Uterus (tissue), 2 donors: ENCODE measurements around the gene PIGR.

Source experiments
- CTCF ChIP-seq, 4 experiments: fragments of 200-600 bp in 2 of 4; fragments of 450-650 bp in 2 of 4; sonication (generic) in 2 of 4; IDR thresholded peaks; one replicate each; pipeline ENCODE4 v1.5.1; 2016 to 2019; ENCODE audit warnings: antibody characterized with exemption in 4 of 4, mild to moderate bottlenecking in 2 of 4, moderate library complexity in 1 of 4
- POLR2A ChIP-seq, 2 donors: fragments of 450-650 bp; IDR thresholded peaks; one replicate each; pipeline ENCODE4 v1.6.1; 2016; ENCODE audit warnings: antibody characterized with exemption in 2 of 2, mild to moderate bottlenecking in 1 of 2, moderate library complexity in 1 of 2

GRCh38 chr1:206895325-206895724, 50.9 kb downstream of the PIGR start:
- TF ChIP-seq CTCF (IDR thresholded peaks at IDR 0.05) (no peak), POLR2A (IDR thresholded peaks at IDR 0.05) (no peak)
